Activated CD8-positive, alpha-beta memory T cell treated with anti-CD3 and anti-CD28 coated beads for 4 hours (primary cell): ENCODE measurements around the gene GABBR2.

Experiments used
- DNase-seq, 2 donors: peaks; one replicate each; pipeline ENCODE4 v3.0.0-alpha.2; 2020; ENCODE audit warnings: low read depth in 2 of 2

GABBR2 gene

GRCh38 chr9:98370976-98371315 lies 337.8 kb downstream of the GABBR2 start:
- DNase-seq: no peak

- no peak for DNase-seq
These were observed 338.3 kb downstream of the GABBR2 start for GRCh38 chr9:98370300-98370975.

- no peak for DNase-seq
These were observed 338.8 kb downstream of the GABBR2 start for GRCh38 chr9:98369896-98370295.

- DNase-seq: no peak
These were observed 339.3 kb downstream of the GABBR2 start for GRCh38 chr9:98369471-98369870.

- DNase-seq: no peak
These were observed 339.7 kb downstream of the GABBR2 start for GRCh38 chr9:98369066-98369425.

GRCh38 chr9:98368366-98369065 lies 340.2 kb downstream of the GABBR2 start:
- DNase-seq: no peak

GRCh38 chr9:98367923-98368322 lies 340.8 kb downstream of the GABBR2 start:
- DNase-seq: no peak

- DNase-seq: no peak
These were observed 341.3 kb downstream of the GABBR2 start for GRCh38 chr9:98367371-98367900.

- no peak for DNase-seq
These were observed 343.0 kb downstream of the GABBR2 start for GRCh38 chr9:98365781-98366180.

- no peak for DNase-seq
These were observed 343.5 kb downstream of the GABBR2 start for GRCh38 chr9:98365227-98365669.

- DNase-seq: no peak
These were observed 344.6 kb downstream of the GABBR2 start for GRCh38 chr9:98364086-98364485.

GRCh38 chr9:98363644-98364043 lies 345.1 kb downstream of the GABBR2 start:
- no peak for DNase-seq

GRCh38 chr9:98362624-98363252 lies 346.0 kb downstream of the GABBR2 start:
- no peak for DNase-seq

GRCh38 chr9:98361645-98362044 lies 347.1 kb downstream of the GABBR2 start:
- DNase-seq: no peak

GRCh38 chr9:98360176-98360708 lies 348.5 kb downstream of the GABBR2 start:
- no peak for DNase-seq

- no peak for DNase-seq
These were observed 349.2 kb downstream of the GABBR2 start for GRCh38 chr9:98359569-98359968.

- DNase-seq: no peak
These were observed 350.7 kb downstream of the GABBR2 start for GRCh38 chr9:98357921-98358535.

- DNase-seq: no peak
These were observed 351.6 kb downstream of the GABBR2 start for GRCh38 chr9:98356953-98357690.

- DNase-seq: no peak
These were observed 352.4 kb downstream of the GABBR2 start for GRCh38 chr9:98356326-98356725.

GRCh38 chr9:98351370-98351769 lies 357.4 kb downstream of the GABBR2 start:
- DNase-seq: no peak

- DNase-seq: no peak
These were observed 361.1 kb downstream of the GABBR2 start for GRCh38 chr9:98347642-98348041.
